Astrocyte (in vitro differentiated cells and primary cell): ENCODE results near the gene VSIG2. TPM values are rescaled to one million over a fixed set of nuclear protein-coding genes. Genes with fewer than 3 reads are reported as not detected.
A peak's percentile ranks its signal among the peaks of the same experiment; 100 is the strongest.

Experiments
- DNase-seq: peaks from one replicate; pipeline ENCODE4 v3.0.0-alpha.2; 2010; ENCODE audit warnings: low read depth
- FAIRE-seq: peaks from 2 replicates; lab custom pipeline; 2011; peaks lifted over from hg19 to GRCh38; lab: Jason Lieb, UNC
- H2AFZ ChIP-seq: 2 replicates; pipeline ENCODE4 v1.6.0; 2012; ENCODE audit warnings: low read depth, low read length, inconsistent platforms
- H3K27ac ChIP-seq: 2 replicates; pipeline ENCODE4 v1.5.1; 2011; ENCODE audit warnings: low read depth, low read length, inconsistent platforms
- H3K27me3 ChIP-seq: 2 replicates; pipeline ENCODE4 v1.6.0; 2011; ENCODE audit warnings: low read length, inconsistent platforms; ENCODE audit not compliant: insufficient read depth
- H3K36me3 ChIP-seq: 2 replicates; pipeline ENCODE4 v1.5.1; 2011; ENCODE audit warnings: low read length, inconsistent platforms; ENCODE audit not compliant: insufficient read depth
- H3K4me1 ChIP-seq: 2 replicates; pipeline ENCODE4 v1.5.1; 2011; ENCODE audit warnings: low read length, inconsistent platforms; ENCODE audit not compliant: insufficient read depth
- H3K4me2 ChIP-seq: 2 replicates; pipeline ENCODE4 v1.6.0; 2012; ENCODE audit warnings: low read length, inconsistent platforms
- H3K4me3 ChIP-seq: 2 replicates; pipeline ENCODE4 v1.5.1; 2011; ENCODE audit warnings: low read depth, mild to moderate bottlenecking, low read length, inconsistent platforms; ENCODE audit not compliant: insufficient read depth
- H3K79me2 ChIP-seq: 2 replicates; pipeline ENCODE4 v1.6.0; 2012; ENCODE audit warnings: mild to moderate bottlenecking, low read length, inconsistent platforms; ENCODE audit not compliant: insufficient read depth
- H3K9ac ChIP-seq: 2 replicates; pipeline ENCODE4 v1.6.0; 2012; ENCODE audit warnings: mild to moderate bottlenecking, low read length, inconsistent platforms
- H3K9me3 ChIP-seq: 2 replicates; pipeline ENCODE4 v1.5.1; 2012; ENCODE audit warnings: low read depth, mild to moderate bottlenecking, low read length, inconsistent platforms; ENCODE audit not compliant: insufficient read depth
- H4K20me1 ChIP-seq: 2 replicates; pipeline ENCODE4 v1.6.0; 2012; ENCODE audit warnings: low read length, inconsistent platforms; ENCODE audit not compliant: insufficient read depth
- H3K27ac Mint-ChIP-seq: one replicate; pipeline ENCODE4 v1.8.0; 2021; ENCODE audit warnings: mild to moderate bottlenecking, mixed read lengths; ENCODE audit not compliant: unreplicated experiment
- H3K27me3 Mint-ChIP-seq: one replicate; pipeline ENCODE4 v1.8.0; 2021; ENCODE audit warnings: low read depth, mixed read lengths; ENCODE audit not compliant: unreplicated experiment
- H3K36me3 Mint-ChIP-seq: one replicate; pipeline ENCODE4 v1.8.0; 2021; ENCODE audit warnings: low read depth, mixed read lengths; ENCODE audit not compliant: unreplicated experiment
- H3K4me1 Mint-ChIP-seq: one replicate; pipeline ENCODE4 v1.8.0; 2021; ENCODE audit warnings: low read depth, mixed read lengths; ENCODE audit not compliant: unreplicated experiment
- H3K4me3 Mint-ChIP-seq: one replicate; pipeline ENCODE4 v1.8.0; 2021; ENCODE audit warnings: mild to moderate bottlenecking, moderate library complexity, mixed read lengths; ENCODE audit not compliant: unreplicated experiment
- H3K9me3 Mint-ChIP-seq: one replicate; pipeline ENCODE4 v1.8.0; 2021; ENCODE audit warnings: mild to moderate bottlenecking, mixed read lengths; ENCODE audit not compliant: unreplicated experiment
- EZH2 ChIP-seq: IDR thresholded peaks from 2 replicates; pipeline ENCODE4 v1.6.1; 2012; ENCODE audit warnings: mild to moderate bottlenecking, low read length, inconsistent platforms; ENCODE audit not compliant: insufficient read depth
- total RNA-seq: library from RNA; stranded (reverse); gene quantifications from 2 replicates; pipeline ENCODE4 v1.2.1, GENCODE V29; 2021
- TF ChIP-seq, protein P1 (sequence below): IDR thresholded peaks from 2 replicates; pipeline ENCODE4 v1.5.1; 2011; ENCODE audit warnings: low read depth, mild to moderate bottlenecking, inconsistent platforms, low read length, moderate library complexity; ENCODE audit not compliant: insufficient read depth

VSIG2 gene
- total RNA-seq, 1 donor from 2014 or later: 0.18 TPM

DNA sequence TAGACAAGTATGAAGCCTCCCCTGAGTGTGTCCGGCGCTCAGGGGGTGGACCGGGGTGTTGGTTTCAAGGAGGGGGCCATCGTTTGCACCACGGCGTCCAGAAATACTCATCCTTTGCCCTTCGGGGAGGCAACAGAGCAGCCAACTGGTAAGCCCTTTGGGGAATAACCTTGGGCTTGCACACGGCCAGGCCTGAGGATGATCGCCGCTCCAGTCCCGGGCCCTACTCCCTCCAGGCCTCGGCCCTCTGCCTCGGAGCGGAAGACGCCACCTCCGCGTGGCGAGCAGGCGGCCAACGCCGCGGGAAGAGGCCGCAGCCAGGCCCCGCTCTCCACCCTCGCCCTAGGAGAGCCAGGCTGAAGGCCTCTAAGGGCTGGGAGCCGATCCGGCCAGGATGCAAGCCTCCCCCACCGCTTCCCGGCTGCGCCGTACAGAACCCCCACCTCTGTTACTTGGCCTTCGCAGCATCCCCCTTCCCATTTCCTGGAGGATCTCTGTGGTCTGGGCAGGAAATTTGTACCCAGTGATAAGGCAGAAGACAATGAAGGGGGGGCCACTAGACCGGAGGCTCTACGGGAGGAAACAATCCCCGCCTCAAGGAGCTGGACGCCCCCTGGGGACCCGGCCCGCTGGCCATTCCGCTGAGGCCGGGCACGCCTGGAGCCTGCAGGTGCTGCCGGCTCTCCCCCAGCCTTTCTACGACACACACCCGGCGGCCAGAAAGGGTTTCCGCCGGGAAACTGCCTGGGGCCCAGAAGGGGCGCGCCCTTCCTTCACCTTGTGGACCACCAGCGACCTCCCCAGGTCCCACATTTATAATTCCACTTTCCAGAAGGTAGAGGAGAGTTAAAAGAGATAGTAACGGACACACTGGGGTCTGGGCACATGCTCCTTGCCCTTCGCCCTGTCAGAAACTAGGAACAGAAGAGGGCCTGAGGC lies 7.5 kb upstream of the VSIG2 start:
- H3K4me2 ChIP-seq: peak overlapping the region; percentile 91

GRCh38 chr11:124758355-124759265 lies 6.6 kb upstream of the VSIG2 start:
- Histone ChIP-seq H3K4me3 (peak overlapping the region; percentile 44), H3K9me3 (no peaks in the 10 kb centered on the region), H3K4me1 (peaks cover 23% of the 10 kb centered on the region), H3K36me3 (no peaks in the 10 kb centered on the region), H3K4me2 (peak overlapping the region; percentile 91), H4K20me1 (peaks cover 29% of the 10 kb centered on the region), H3K27me3 (peaks cover 34% of the 10 kb centered on the region), H3K79me2 (no peaks in the 10 kb centered on the region), H2AFZ (peak overlapping the region; percentile 55), H3K9ac (no peak overlapping the region), H3K27ac (no peak overlapping the region)
- H3K9me3 Mint-ChIP-seq: no peaks in the 10 kb centered on the region
- peak; percentile 67 for TF ChIP-seq EZH2
- TF ChIP-seq, protein P1, sequence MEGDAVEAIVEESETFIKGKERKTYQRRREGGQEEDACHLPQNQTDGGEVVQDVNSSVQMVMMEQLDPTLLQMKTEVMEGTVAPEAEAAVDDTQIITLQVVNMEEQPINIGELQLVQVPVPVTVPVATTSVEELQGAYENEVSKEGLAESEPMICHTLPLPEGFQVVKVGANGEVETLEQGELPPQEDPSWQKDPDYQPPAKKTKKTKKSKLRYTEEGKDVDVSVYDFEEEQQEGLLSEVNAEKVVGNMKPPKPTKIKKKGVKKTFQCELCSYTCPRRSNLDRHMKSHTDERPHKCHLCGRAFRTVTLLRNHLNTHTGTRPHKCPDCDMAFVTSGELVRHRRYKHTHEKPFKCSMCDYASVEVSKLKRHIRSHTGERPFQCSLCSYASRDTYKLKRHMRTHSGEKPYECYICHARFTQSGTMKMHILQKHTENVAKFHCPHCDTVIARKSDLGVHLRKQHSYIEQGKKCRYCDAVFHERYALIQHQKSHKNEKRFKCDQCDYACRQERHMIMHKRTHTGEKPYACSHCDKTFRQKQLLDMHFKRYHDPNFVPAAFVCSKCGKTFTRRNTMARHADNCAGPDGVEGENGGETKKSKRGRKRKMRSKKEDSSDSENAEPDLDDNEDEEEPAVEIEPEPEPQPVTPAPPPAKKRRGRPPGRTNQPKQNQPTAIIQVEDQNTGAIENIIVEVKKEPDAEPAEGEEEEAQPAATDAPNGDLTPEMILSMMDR: peak; percentile 41
- peak overlapping the region; percentile 69 for H3K27ac Mint-ChIP-seq
- peak; percentile 27 for DNase-seq
- FAIRE-seq: no peak
- H3K36me3 Mint-ChIP-seq: peaks cover 5% of the 10 kb centered on the region
- peaks cover 42% of the 10 kb centered on the region for H3K27me3 Mint-ChIP-seq
- peaks cover 22% of the 10 kb centered on the region for H3K4me1 Mint-ChIP-seq
- H3K4me3 Mint-ChIP-seq: peak overlapping the region; percentile 75

More for the DNA sequence above, 7.5 kb upstream of the VSIG2 start:
- peaks cover 22% of the 10 kb centered on the region for H3K4me1 Mint-ChIP-seq
- Histone ChIP-seq H3K27me3 (peaks cover 34% of the 10 kb centered on the region), H3K79me2 (no peaks in the 10 kb centered on the region), H2AFZ (peak overlapping the region; percentile 55), H3K4me1 (peaks cover 18% of the 10 kb centered on the region), H3K36me3 (peaks cover 4% of the 10 kb centered on the region), H3K9ac (no peak overlapping the region), H3K4me3 (no peak overlapping the region), H3K27ac (no peak overlapping the region), H3K9me3 (no peaks in the 10 kb centered on the region), H4K20me1 (peaks cover 36% of the 10 kb centered on the region)
- peak overlapping the region; percentile 69 for H3K27ac Mint-ChIP-seq
- DNase-seq (no peak), FAIRE-seq (no peak)
- H3K27me3 Mint-ChIP-seq: peaks cover 42% of the 10 kb centered on the region
- peak overlapping the region; percentile 70 for H3K4me3 Mint-ChIP-seq
- H3K9me3 Mint-ChIP-seq: no peaks in the 10 kb centered on the region
- TF ChIP-seq, protein P1: no peak
- TF ChIP-seq EZH2: peak; percentile 63
- peaks cover 5% of the 10 kb centered on the region for H3K36me3 Mint-ChIP-seq
